ENCODE results near the gene SPINK6.

SPINK6 gene

GRCh38 chr5:148224117-148224742 is 21.4 kb downstream of the SPINK6 start:
- DNase-seq (ENCODE audit: low read depth in 2 of 2) = no peak

- DNase-seq (ENCODE audit: low read depth in 2 of 2) = no peak
Observed at GRCh38 chr5:148228392-148228984, 25.6 kb downstream of the SPINK6 start.

- DNase-seq (ENCODE audit: low read depth in 2 of 2) = no peak
Observed at GRCh38 chr5:148229840-148230239, 27.0 kb downstream of the SPINK6 start.

GRCh38 chr5:148230240-148230639 is 27.4 kb downstream of the SPINK6 start:
- no peak for DNase-seq (ENCODE audit: low read depth in 2 of 2)

GRCh38 chr5:148237785-148238417 is 35.1 kb downstream of the SPINK6 start:
- DNase-seq (ENCODE audit: low read depth in 2 of 2) = no peak

- DNase-seq (ENCODE audit: low read depth in 2 of 2) = no peak
Observed at GRCh38 chr5:148238418-148238794, 35.6 kb downstream of the SPINK6 start, which contains the start of gene MARCOL. MARCOL (plus strand) TSS chr5:148238525; CDS start chr5:148238598, 73 bp downstream.

- DNase-seq (ENCODE audit: low read depth in 2 of 2) = no peak
Observed at GRCh38 chr5:148248894-148249293, 46.1 kb downstream of the SPINK6 start.

GRCh38 chr5:148255456-148255855 is 52.6 kb downstream of the SPINK6 start:
- no peak for DNase-seq (ENCODE audit: low read depth in 2 of 2)

GRCh38 chr5:148259288-148259687 is 56.4 kb downstream of the SPINK6 start:
- no peak for DNase-seq (ENCODE audit: low read depth in 2 of 2)

- no peak for DNase-seq (ENCODE audit: low read depth in 2 of 2)
Observed at GRCh38 chr5:148261221-148261620, 58.4 kb downstream of the SPINK6 start.

All from stimulated activated CD4-positive, alpha-beta T cell treated with anti-CD3 and anti-CD28 coated beads, Interleukin-1b, Interleukin-23, amount 100 ng/mL, for 1 hour (primary cell).